Ovary (tissue), 9 donors: ENCODE data around the gene MGST2. TPM values are rescaled to one million over a fixed set of nuclear protein-coding genes. Genes with fewer than 3 reads are reported as not detected.

Experiments
- DNase-seq, 5 donors: peaks; one replicate each; pipeline ENCODE4 v3.0.0-alpha.2; 2019 to 2020
- H3K27ac ChIP-seq, 2 donors: fragments of 200-600 bp; one replicate each; pipeline versions ENCODE4 v1.5.1 to v1.8.0; 2019 to 2022
- H3K27me3 ChIP-seq: fragments of 200-600 bp; one replicate; pipeline ENCODE4 v1.8.0; 2022
- H3K36me3 ChIP-seq: fragments of 200-600 bp; sonication (generic); one replicate; pipeline ENCODE4 v1.5.1; 2019
- H3K4me1 ChIP-seq: one replicate; pipeline ENCODE4 v1.8.1; 2013; ENCODE audit warnings: mild to moderate bottlenecking, moderate library complexity; ENCODE audit not compliant: insufficient read depth
- H3K4me3 ChIP-seq: fragments of 200-600 bp; sonication (generic); one replicate; pipeline ENCODE4 v1.5.1; 2017
- H3K9me3 ChIP-seq, 2 donors: fragments of 200-600 bp in 1 of 2; sonication (generic) in 1 of 2; one replicate each; pipeline versions ENCODE4 v1.5.1 to v1.8.1; 2013 to 2019; ENCODE audit warnings: mild to moderate bottlenecking in 1 of 2, moderate library complexity in 1 of 2
- CTCF ChIP-seq, 3 donors: fragments of 450-650 bp in 2 of 3; fragments of 200-600 bp in 1 of 3; IDR thresholded peaks; one replicate each; pipeline versions ENCODE4 v1.5.1 to v1.8.0; 2016 to 2022; ENCODE audit warnings: antibody characterized with exemption in 3 of 3, mild to moderate bottlenecking in 1 of 3
- EP300 ChIP-seq: sonication (generic); formaldehyde crosslinking; IDR thresholded peaks from one replicate; pipeline ENCODE4 v1.6.1; 2017; ENCODE audit warnings: antibody characterized with exemption
- POLR2A ChIP-seq: fragments of 450-650 bp; IDR thresholded peaks from one replicate; pipeline ENCODE4 v1.6.1; 2017; ENCODE audit warnings: antibody characterized with exemption, mild to moderate bottlenecking, moderate library complexity
- WGBS, 3 donors: extraction: QIAGEN DNeasy Blood & Tissue Kit in 1 of 3; methylation state at CpG; one replicate each; pipeline versions ENCODE4 v1.1.5 to v1.1.7; 2013 to 2017; 5-methylcytosine and 5-hydroxymethylcytosine counted together
- intact Hi-C, 4 donors: fragments of 100-400 bp; cut with DNase I; formaldehyde crosslinking; loops; one replicate each; pipeline versions ENCODE4 v1.11.0 to v1.15.1; 2022 to 2023
- polyA plus RNA-seq, 2 donors: library from polyadenylated mRNA; stranded (reverse); fragments of 200-250 nt in 1 of 2; fragments of 350-450 nt in 1 of 2; fragmentation: Illumina TruSeq in 1 of 2; extraction: RNeasy Lipid Tissue Mini Kit (QIAGEN cat#74804) in 1 of 2; gene quantifications; one replicate each; pipeline ENCODE4 v1.2.3, GENCODE V29; 2013 to 2014
- total RNA-seq, 7 donors: library from RNA; depleted of rRNA in 2 of 7; stranded (reverse); fragments of >200 nt in 2 of 7; fragmentation: NEBNext Ultra II Directional in 3 of 7; extraction: Animal tissue kit (Norgen Biotek cat#: 25700) in 3 of 7; gene quantifications; one replicate each; pipeline versions ENCODE4 v1.1.0 to v1.2.4, GENCODE V29; 2016 to 2023
- donor health status: DM: no; HTN: no; CAD: no; lungs with moderate emphysema.
- donor health status: DM: no; HTN: no; CAD: no.
- donor health status: Bipolar disorder and iron deficiency.
- donor health status: DM: yes; HTN: yes; CAD: no.
- donor health status: DM: no; HTN: no; CAD: no.
- donor health status: DM: yes; HTN: yes; CAD: no.

Gene MGST2
- total and polyA plus RNA-seq, 9 donors, result 14.5 to 76.5 (median 28.3) TPM

DNA sequence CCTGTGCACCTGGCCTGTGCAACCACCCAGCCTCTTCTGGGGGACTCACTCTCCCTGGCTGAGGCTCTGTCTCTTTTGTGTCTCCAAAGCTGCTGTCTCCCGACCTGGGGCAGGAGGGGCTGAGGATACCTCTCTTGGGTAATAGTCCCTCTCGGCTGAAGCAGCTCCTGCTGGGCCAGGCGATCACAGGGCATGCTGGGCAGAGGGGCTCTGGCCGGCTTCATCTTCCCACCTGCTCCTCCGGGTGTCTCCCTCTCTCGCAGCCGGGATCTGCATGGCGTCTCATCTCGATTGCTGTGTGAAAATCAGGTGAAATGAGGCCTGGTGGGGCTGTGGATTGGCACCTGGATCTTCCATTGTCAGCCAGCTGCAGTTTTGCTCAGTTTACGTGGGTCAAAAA, 53.2 kb downstream of the MGST2 start:
- 91 to 94% (median 92%) methylated on average over 10 of the region's 10 CpGs for WGBS, 3 donors
- TF ChIP-seq EP300 (no peak), POLR2A (no peak), CTCF (IDR thresholded peaks at IDR 0.05) (no peak)
- no peaks in the 10 kb centered on the region for H3K36me3 ChIP-seq
- H3K27ac ChIP-seq, result no peak overlapping the region
- peaks cover 3% of the 10 kb centered on the region for H3K4me1 ChIP-seq
- DNase-seq, result no peak
- no peaks in the 10 kb centered on the region for H3K9me3 ChIP-seq
- intact Hi-C loops, result no loop called here
- H3K27me3 ChIP-seq, result no peaks in the 10 kb centered on the region
- H3K4me3 ChIP-seq, result no peak overlapping the region

DNA sequence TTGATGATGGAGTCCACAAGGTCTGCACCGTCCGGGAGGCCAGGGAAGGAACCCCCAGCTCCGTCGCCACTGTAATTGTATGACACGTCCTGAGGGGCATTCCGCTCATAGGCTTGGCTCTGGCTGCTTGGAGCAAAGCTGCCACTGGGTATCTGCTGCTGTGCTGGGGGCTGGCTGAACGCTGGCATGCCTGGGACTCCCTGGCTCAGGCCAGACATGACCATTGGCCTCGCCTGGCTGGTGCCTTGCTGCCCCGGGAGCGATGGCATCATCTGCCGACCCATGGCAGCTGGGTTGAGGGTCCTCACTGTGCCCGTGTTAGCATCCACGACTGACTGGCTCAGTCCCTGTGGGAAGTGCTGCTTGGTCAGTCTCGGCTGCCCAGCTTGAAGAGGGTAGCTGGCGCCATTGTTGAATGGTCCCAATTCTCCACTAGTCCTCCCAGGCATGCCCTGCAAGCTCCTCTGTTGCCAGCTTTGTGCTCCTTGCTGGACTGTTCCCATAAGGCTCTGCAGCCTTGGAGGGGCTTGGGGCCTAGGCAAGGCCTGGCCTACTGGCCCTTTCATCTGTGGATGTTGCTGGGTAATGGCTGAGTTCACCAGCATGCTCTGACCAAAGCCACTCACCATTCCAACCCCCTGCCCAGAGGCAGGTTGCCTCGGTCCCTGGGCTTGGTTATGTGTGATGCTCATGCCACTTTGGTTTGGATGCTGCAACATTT, 53.9 kb downstream of the MGST2 start:
- no peak overlapping the region for H3K27ac ChIP-seq
- 96 to 97% (median 97%) methylated on average over 16 of the region's 16 CpGs for WGBS, 3 donors
- no peaks in the 10 kb centered on the region for H3K36me3 ChIP-seq
- no peaks in the 10 kb centered on the region for H3K9me3 ChIP-seq
- H3K4me1 ChIP-seq, result peaks cover 3% of the 10 kb centered on the region
- TF ChIP-seq POLR2A (no peak), CTCF (IDR thresholded peaks at IDR 0.05) (no peak), EP300 (no peak)
- no peak for DNase-seq
- no peak overlapping the region for H3K4me3 ChIP-seq
- intact Hi-C loops, result loop anchor here in 1 of 4 donors (10.0 kb wide), 1 partner anchor 55 kb away; the partner anchor contains the start of gene MGST2
- H3K27me3 ChIP-seq, result no peaks in the 10 kb centered on the region

GRCh38 chr4:139720806-139721205, 55.2 kb downstream of the MGST2 start:
- no peaks in the 10 kb centered on the region for H3K27me3 ChIP-seq
- no peaks in the 10 kb centered on the region for H3K36me3 ChIP-seq
- 82 to 90% (median 84%) methylated on average over 6 of the region's 6 CpGs for WGBS, 3 donors
- TF ChIP-seq EP300 (no peak), POLR2A (no peak), CTCF (IDR thresholded peaks at IDR 0.05) (no peak)
- no peak overlapping the region for H3K27ac ChIP-seq
- no peak for DNase-seq
- peaks cover 2% of the 10 kb centered on the region for H3K4me1 ChIP-seq
- no peaks in the 10 kb centered on the region for H3K9me3 ChIP-seq
- H3K4me3 ChIP-seq, result no peak overlapping the region
- intact Hi-C loops, result loop anchor here in 1 of 4 donors (10.0 kb wide), 1 partner anchor 56 kb away; the partner anchor contains the start of gene MGST2

DNA sequence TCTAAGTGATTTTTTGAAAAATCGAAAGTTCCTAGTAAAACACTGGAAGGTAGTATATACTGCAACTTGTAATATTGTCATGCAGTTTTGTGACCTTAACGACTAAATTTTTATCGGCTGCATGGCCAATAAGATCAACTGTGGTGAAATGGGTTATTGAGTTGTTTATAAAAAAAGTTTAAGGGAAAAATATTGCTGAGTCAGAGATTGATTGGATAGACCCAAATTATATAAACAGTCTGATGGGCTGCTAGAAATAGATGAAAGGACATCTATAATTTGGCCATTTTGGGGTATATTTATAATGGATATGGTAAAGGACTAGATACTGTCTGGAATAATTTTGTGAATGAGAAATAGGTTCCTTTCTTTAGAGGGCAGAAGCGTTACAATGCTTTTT, 56.2 kb downstream of the MGST2 start:
- no peak for TF ChIP-seq CTCF (IDR thresholded peaks at IDR 0.05)
- TF ChIP-seq POLR2A, result no peak
- TF ChIP-seq EP300, result no peak
- Histone ChIP-seq H3K4me3 (no peak overlapping the region), H3K9me3 (no peaks in the 10 kb centered on the region), H3K4me1 (peaks cover 2% of the 10 kb centered on the region), H3K27ac (no peak overlapping the region), H3K27me3 (no peaks in the 10 kb centered on the region), H3K36me3 (no peaks in the 10 kb centered on the region)
- intact Hi-C loops, result loop anchor here in 1 of 4 donors (10.0 kb wide), 1 partner anchor 57 kb away; the partner anchor contains the start of gene MGST2
- DNase-seq, result no peak
- 73 to 74% (median 73%) methylated on average over 4 of the region's 4 CpGs for WGBS, 3 donors
